CD4-positive, alpha-beta memory T cell (primary cell): ENCODE data around the gene LINC01488. TPM values are rescaled to one million over a fixed set of nuclear protein-coding genes. Genes with fewer than 3 reads are reported as not detected.

Experiments used
- CTCF ChIA-PET: fragments of 350-600 bp; sonication (Branson Sonifier 250); formaldehyde crosslinking; loops from one replicate; lab custom pipeline; 2021; ENCODE audit warnings: inconsistent platforms; ENCODE audit not compliant: partially characterized antibody; lab: Charles Lee
- POLR2A ChIA-PET: fragments of 350-600 bp; sonication (Branson Sonifier 250); formaldehyde crosslinking; loops from one replicate; lab custom pipeline; 2021; ENCODE audit not compliant: partially characterized antibody; lab: Charles Lee
- DNase-seq, 5 donors: peaks; one replicate each; pipeline versions ENCODE4 v3.0.0 to v3.0.0-alpha.2; 2020 to 2022; ENCODE audit warnings: mixed read lengths in 1 of 5
- H3K27ac ChIP-seq: one replicate; pipeline ENCODE4 v1.7.0; 2013; ENCODE audit warnings: low read depth, low read length
- H3K27me3 ChIP-seq: 2 replicates; pipeline ENCODE4 v1.7.0; 2013; ENCODE audit warnings: mild to moderate bottlenecking, low read length, moderate library complexity; ENCODE audit not compliant: insufficient read depth
- H3K36me3 ChIP-seq: 2 replicates; pipeline ENCODE4 v1.7.0; 2013; ENCODE audit warnings: mild to moderate bottlenecking, low read length, moderate library complexity; ENCODE audit not compliant: insufficient read depth
- H3K4me1 ChIP-seq: 2 replicates; pipeline ENCODE4 v1.7.0; 2013; ENCODE audit warnings: mild to moderate bottlenecking, low read length, moderate library complexity; ENCODE audit not compliant: insufficient read depth
- H3K4me3 ChIP-seq, 2 donors: one replicate each; pipeline ENCODE4 v1.7.0; 2013; ENCODE audit warnings: low read length in 2 of 2, mild to moderate bottlenecking in 1 of 2
- H3K9me3 ChIP-seq, 2 donors: one replicate each; pipeline ENCODE4 v1.7.0; 2013; ENCODE audit warnings: low read length in 2 of 2, control low read depth in 1 of 2; ENCODE audit not compliant: control insufficient read depth in 1 of 2
- H3K27ac Mint-ChIP-seq, 7 donors: one replicate each; pipeline ENCODE4 v1.8.0; 2020 to 2021; ENCODE audit warnings: mixed read lengths in 7 of 7, mild to moderate bottlenecking in 6 of 7, inconsistent platforms in 3 of 7, moderate library complexity in 3 of 7
- H3K27me3 Mint-ChIP-seq, 2 donors: one replicate each; pipeline ENCODE4 v1.8.0; 2020 to 2021; ENCODE audit warnings: mixed read lengths in 2 of 2
- H3K36me3 Mint-ChIP-seq, 2 donors: one replicate each; pipeline ENCODE4 v1.8.0; 2020 to 2021; ENCODE audit warnings: mixed read lengths in 2 of 2, inconsistent platforms in 1 of 2, mild to moderate bottlenecking in 1 of 2
- H3K4me1 Mint-ChIP-seq, 4 donors: one replicate each; pipeline ENCODE4 v1.8.0; 2020 to 2021; ENCODE audit warnings: mixed read lengths in 4 of 4, mild to moderate bottlenecking in 1 of 4
- H3K4me3 Mint-ChIP-seq, 8 donors: one replicate each; pipeline ENCODE4 v1.8.0; 2020 to 2021; ENCODE audit warnings: mixed read lengths in 8 of 8, mild to moderate bottlenecking in 7 of 8, moderate library complexity in 6 of 8, inconsistent platforms in 3 of 8
- H3K9me3 Mint-ChIP-seq, 8 donors: one replicate each; pipeline ENCODE4 v1.8.0; 2020 to 2021; ENCODE audit warnings: mixed read lengths in 8 of 8, mild to moderate bottlenecking in 5 of 8, inconsistent platforms in 3 of 8, moderate library complexity in 1 of 8
- intact Hi-C: fragments of 100-400 bp; cut with micrococcal nuclease; formaldehyde crosslinking; loops from one replicate; pipeline ENCODE4 v1.15.1; 2023
- polyA plus RNA-seq, 2 donors: library from polyadenylated mRNA; unstranded; fragments of 300-500 nt; fragmentation: Illumina TruSeq; gene quantifications; one replicate each; pipeline ENCODE4 v1.2.3, GENCODE V29; 2021
- total RNA-seq, 2 experiments: library from RNA; stranded (reverse); gene quantifications; one replicate each; pipeline ENCODE4 v1.2.3, GENCODE V29; 2021

LINC01488 gene
- total and polyA plus RNA-seq, 4 experiments from 2014 or later, result not detected

GRCh38 chr11:69504576-69505335 lies 23.3 kb downstream of the LINC01488 start:
- H3K27me3 Mint-ChIP-seq, result peaks cover 4 to 5% of the 10 kb centered on the region in 2 donors

GRCh38 chr11:69508974-69509373 lies 27.5 kb downstream of the LINC01488 start:
- H3K4me3 Mint-ChIP-seq, result no peak overlapping the region
- peaks cover 4 to 5% of the 10 kb centered on the region in 2 donors for H3K27me3 Mint-ChIP-seq
- H3K36me3 Mint-ChIP-seq, result no peaks in the 10 kb centered on the region
- intact Hi-C loops, result no loop called here
- no peak overlapping the region for H3K4me3 ChIP-seq
- no peaks in the 10 kb centered on the region for H3K36me3 ChIP-seq
- H3K4me1 Mint-ChIP-seq, result peaks cover 0 to 5% (median 3%) of the 10 kb centered on the region in 4 donors
- ChIA-PET POLR2A (no interaction called here), CTCF (no interaction called here)
- no peaks in the 10 kb centered on the region for H3K9me3 ChIP-seq
- no peaks in the 10 kb centered on the region for H3K4me1 ChIP-seq
- H3K27ac Mint-ChIP-seq, result peak overlapping the region in 1 of 7 donors; percentile 81
- peaks cover 0 to 3% (median 0%) of the 10 kb centered on the region in 8 donors for H3K9me3 Mint-ChIP-seq
- no peak overlapping the region for H3K27ac ChIP-seq
- H3K27me3 ChIP-seq, result no peaks in the 10 kb centered on the region
- no peak for DNase-seq

More at GRCh38 chr11:69504576-69505335, 23.3 kb downstream of the LINC01488 start:
- Mint-ChIP-seq H3K4me1 (peaks cover 0 to 10% (median 9%) of the 10 kb centered on the region in 4 donors), H3K36me3 (no peaks in the 10 kb centered on the region), H3K9me3 (peaks cover 0 to 3% (median 0%) of the 10 kb centered on the region in 8 donors), H3K4me3 (no peak overlapping the region), H3K27ac (no peak overlapping the region)
- H3K4me3 ChIP-seq, result no peak overlapping the region
- H3K27ac ChIP-seq, result no peak overlapping the region
- H3K9me3 ChIP-seq, result no peaks in the 10 kb centered on the region
- ChIA-PET POLR2A (no interaction called here), CTCF (no interaction called here)
- no peaks in the 10 kb centered on the region for H3K27me3 ChIP-seq
- DNase-seq, result no peak
- no peaks in the 10 kb centered on the region for H3K4me1 ChIP-seq
- intact Hi-C loops, result no loop called here
- H3K36me3 ChIP-seq, result no peaks in the 10 kb centered on the region

- CTCF ChIA-PET, result no interaction called here
- H3K9me3 ChIP-seq, result no peaks in the 10 kb centered on the region
- H3K36me3 ChIP-seq, result no peaks in the 10 kb centered on the region
- no peaks in the 10 kb centered on the region for H3K27me3 ChIP-seq
- no peak overlapping the region for H3K27ac Mint-ChIP-seq
- H3K36me3 Mint-ChIP-seq, result no peaks in the 10 kb centered on the region
- no peaks in the 10 kb centered on the region for H3K4me1 ChIP-seq
- H3K27ac ChIP-seq, result no peak overlapping the region
- H3K27me3 Mint-ChIP-seq, result peaks cover 5 to 6% of the 10 kb centered on the region in 2 donors
- intact Hi-C loops, result no loop called here
- H3K9me3 Mint-ChIP-seq, result peaks cover 0 to 3% (median 0%) of the 10 kb centered on the region in 8 donors
- POLR2A ChIA-PET, result no interaction called here
- no peak overlapping the region for H3K4me3 Mint-ChIP-seq
- peaks cover 0 to 5% (median 3%) of the 10 kb centered on the region in 4 donors for H3K4me1 Mint-ChIP-seq
- no peak for DNase-seq
- no peak overlapping the region for H3K4me3 ChIP-seq
Measured at GRCh38 chr11:69509381-69509780, 27.9 kb downstream of the LINC01488 start.

- H3K36me3 ChIP-seq, result no peaks in the 10 kb centered on the region
- H3K9me3 ChIP-seq, result no peaks in the 10 kb centered on the region
- H3K27ac ChIP-seq, result no peak overlapping the region
- POLR2A ChIA-PET, result no interaction called here
- intact Hi-C loops, result no loop called here
- no peak overlapping the region for H3K4me3 Mint-ChIP-seq
- CTCF ChIA-PET, result no interaction called here
- H3K27ac Mint-ChIP-seq, result no peak overlapping the region
- H3K36me3 Mint-ChIP-seq, result no peaks in the 10 kb centered on the region
- DNase-seq, result no peak
- peaks cover 0 to 3% (median 0%) of the 10 kb centered on the region in 8 donors for H3K9me3 Mint-ChIP-seq
- no peaks in the 10 kb centered on the region for H3K27me3 ChIP-seq
- peaks cover 0 to 5% (median 3%) of the 10 kb centered on the region in 4 donors for H3K4me1 Mint-ChIP-seq
- H3K4me1 ChIP-seq, result no peaks in the 10 kb centered on the region
- no peak overlapping the region for H3K4me3 ChIP-seq
- peaks cover 5 to 6% of the 10 kb centered on the region in 2 donors for H3K27me3 Mint-ChIP-seq
Measured at GRCh38 chr11:69509846-69510390, 28.5 kb downstream of the LINC01488 start.

GRCh38 chr11:69510471-69511357 lies 29.3 kb downstream of the LINC01488 start:
- Histone ChIP-seq H3K27me3 (no peaks in the 10 kb centered on the region), H3K4me3 (no peak overlapping the region), H3K36me3 (no peaks in the 10 kb centered on the region), H3K9me3 (no peaks in the 10 kb centered on the region), H3K4me1 (no peaks in the 10 kb centered on the region), H3K27ac (no peak overlapping the region)
- peaks cover 0 to 3% (median 1%) of the 10 kb centered on the region in 8 donors for H3K9me3 Mint-ChIP-seq
- no peaks in the 10 kb centered on the region for H3K36me3 Mint-ChIP-seq
- peaks cover 0 to 5% (median 3%) of the 10 kb centered on the region in 4 donors for H3K4me1 Mint-ChIP-seq
- H3K27ac Mint-ChIP-seq, result no peak overlapping the region
- no peak overlapping the region for H3K4me3 Mint-ChIP-seq
- ChIA-PET CTCF (no interaction called here), POLR2A (no interaction called here)
- H3K27me3 Mint-ChIP-seq, result peaks cover 5 to 6% of the 10 kb centered on the region in 2 donors
- no peak for DNase-seq
- intact Hi-C loops, result no loop called here

GRCh38 chr11:69511358-69512055 lies 30.0 kb downstream of the LINC01488 start:
- Histone ChIP-seq H3K36me3 (no peaks in the 10 kb centered on the region), H3K27me3 (no peaks in the 10 kb centered on the region), H3K4me1 (no peaks in the 10 kb centered on the region), H3K27ac (no peak overlapping the region), H3K9me3 (no peaks in the 10 kb centered on the region), H3K4me3 (no peak overlapping the region)
- Mint-ChIP-seq H3K4me3 (no peak overlapping the region), H3K27me3 (peaks cover 4 to 5% of the 10 kb centered on the region in 2 donors), H3K9me3 (peaks cover 0 to 3% (median under 1%) of the 10 kb centered on the region in 8 donors), H3K4me1 (peaks cover 0 to 5% (median 3%) of the 10 kb centered on the region in 4 donors), H3K36me3 (no peaks in the 10 kb centered on the region), H3K27ac (no peak overlapping the region)
- no peak for DNase-seq
- ChIA-PET POLR2A (no interaction called here), CTCF (no interaction called here)
- intact Hi-C loops, result no loop called here
